H9 (cell line): ENCODE measurements around the gene POLD3. TPM values are rescaled to one million over a fixed set of nuclear protein-coding genes. Genes with fewer than 3 reads are reported as not detected.
A peak's percentile ranks its signal among the peaks of the same experiment; 100 is the strongest.

ENCODE experiments used
- DNase-seq: peaks from one replicate; pipeline ENCODE4 v3.0.0-alpha.2; 2017
- H2AFZ ChIP-seq: one replicate; pipeline ENCODE4 v1.6.1; 2013; ENCODE audit warnings: mild to moderate bottlenecking, low read length, control low read depth, moderate library complexity
- H2AK5ac ChIP-seq: 2 replicates; pipeline ENCODE4 v1.6.1; 2013; ENCODE audit warnings: low read length, control low read depth, mixed read lengths; ENCODE audit not compliant: insufficient read length
- H2BK120ac ChIP-seq: one replicate; pipeline ENCODE4 v1.6.1; 2013; ENCODE audit warnings: low read depth, mild to moderate bottlenecking, low read length, control low read depth, inconsistent platforms; ENCODE audit not compliant: poor library complexity, severe bottlenecking
- H2BK12ac ChIP-seq: 2 replicates; pipeline ENCODE4 v1.6.1; 2013; ENCODE audit warnings: low read length, control low read depth, mixed read lengths, low read depth; ENCODE audit not compliant: insufficient read length
- H2BK15ac ChIP-seq: 2 replicates; pipeline ENCODE4 v1.6.1; 2013; ENCODE audit warnings: low read depth, low read length, control low read depth
- H2BK20ac ChIP-seq: one replicate; pipeline ENCODE4 v1.6.1; 2013; ENCODE audit warnings: low read depth, mild to moderate bottlenecking, low read length, control low read depth, inconsistent platforms; ENCODE audit not compliant: poor library complexity, severe bottlenecking
- H2BK5ac ChIP-seq: 2 replicates; pipeline ENCODE4 v1.6.1; 2013; ENCODE audit warnings: low read length, control low read depth, mixed read lengths; ENCODE audit not compliant: insufficient read length
- H3K14ac ChIP-seq: 2 replicates; pipeline ENCODE4 v1.6.1; 2013; ENCODE audit warnings: low read length, control low read depth; ENCODE audit not compliant: insufficient read depth
- H3K18ac ChIP-seq: 2 replicates; pipeline ENCODE4 v1.6.1; 2013; ENCODE audit warnings: low read depth, mild to moderate bottlenecking, mixed read lengths, low read length, control low read depth; ENCODE audit not compliant: insufficient read length
- H3K23ac ChIP-seq: 2 replicates; pipeline ENCODE4 v1.6.1; 2013; ENCODE audit warnings: low read length, control low read depth, mixed read lengths, low read depth; ENCODE audit not compliant: insufficient read length
- H3K23me2 ChIP-seq: 2 replicates; pipeline ENCODE4 v1.6.1; 2013; ENCODE audit warnings: low read depth, mild to moderate bottlenecking, mixed read lengths, low read length, control low read depth; ENCODE audit not compliant: insufficient read length, poor library complexity, severe bottlenecking
- H3K27ac ChIP-seq: 2 replicates; pipeline ENCODE4 v1.5.1; 2013; ENCODE audit warnings: low read length, control low read depth, mixed read lengths, low read depth; ENCODE audit not compliant: insufficient read length
- H3K27me3 ChIP-seq: 2 replicates; pipeline ENCODE4 v1.6.1; 2013; ENCODE audit warnings: low read length, control low read depth, inconsistent platforms; ENCODE audit not compliant: insufficient read depth
- H3K4ac ChIP-seq: 2 replicates; pipeline ENCODE4 v1.6.1; 2013; ENCODE audit warnings: low read depth, mild to moderate bottlenecking, control low read depth, inconsistent platforms, low read length, moderate library complexity
- H3K4me1 ChIP-seq: 2 replicates; pipeline ENCODE4 v1.6.1; 2013; ENCODE audit warnings: low read length, control low read depth, inconsistent platforms; ENCODE audit not compliant: insufficient read depth
- H3K4me2 ChIP-seq: 2 replicates; pipeline ENCODE4 v1.6.1; 2013; ENCODE audit warnings: low read length, control low read depth, mixed read lengths; ENCODE audit not compliant: insufficient read length, insufficient read depth
- H3K56ac ChIP-seq: 2 replicates; pipeline ENCODE4 v1.6.1; 2013; ENCODE audit warnings: low read depth, mild to moderate bottlenecking, mixed read lengths, low read length, control low read depth; ENCODE audit not compliant: insufficient read length
- H3K79me1 ChIP-seq: 2 replicates; pipeline ENCODE4 v1.6.1; 2013; ENCODE audit warnings: low read depth, mild to moderate bottlenecking, moderate library complexity, low read length, control low read depth, inconsistent platforms; ENCODE audit not compliant: insufficient read depth, poor library complexity, severe bottlenecking
- H3K79me2 ChIP-seq: 2 replicates; pipeline ENCODE4 v1.6.1; 2013; ENCODE audit warnings: low read length, control low read depth, inconsistent platforms; ENCODE audit not compliant: insufficient read depth
- H3K9ac ChIP-seq: 2 replicates; pipeline ENCODE4 v1.6.1; 2013; ENCODE audit warnings: low read length, control low read depth, mixed read lengths; ENCODE audit not compliant: insufficient read length; ENCODE audit errors: extremely low read depth
- H3K9me3 ChIP-seq: one replicate; pipeline ENCODE4 v1.6.1; 2013; ENCODE audit warnings: low read depth, low read length, inconsistent platforms; ENCODE audit not compliant: control insufficient read depth
- H3T11ph ChIP-seq: one replicate; pipeline ENCODE4 v1.6.1; 2013; ENCODE audit warnings: mild to moderate bottlenecking, low read length, control low read depth, inconsistent platforms
- H4K20me1 ChIP-seq: one replicate; pipeline ENCODE4 v1.6.1; 2013; ENCODE audit not compliant: control insufficient read depth, insufficient read length, insufficient read depth
- H4K5ac ChIP-seq: 2 replicates; pipeline ENCODE4 v1.6.1; 2013; ENCODE audit warnings: low read depth, mild to moderate bottlenecking, mixed read lengths, low read length, control low read depth; ENCODE audit not compliant: insufficient read length
- H4K8ac ChIP-seq: replicated peaks from 2 replicates; pipeline ENCODE4 v1.6.1; 2013; ENCODE audit warnings: low read length, control low read depth, mixed read lengths, low read depth; ENCODE audit not compliant: insufficient read length
- H4K91ac ChIP-seq: 2 replicates; pipeline ENCODE4 v1.6.1; 2013; ENCODE audit warnings: low read depth, mild to moderate bottlenecking, moderate library complexity, mixed read lengths, low read length, control low read depth; ENCODE audit not compliant: insufficient read length
- H3K27ac Mint-ChIP-seq, 3 experiments: 2 replicates in 2 of 3; 3 replicates in 1 of 3; pipeline ENCODE4 v1.8.0; 2020 to 2021; ENCODE audit warnings: mixed read lengths in 3 of 3, mild to moderate bottlenecking in 1 of 3, moderate library complexity in 1 of 3
- H3K27me3 Mint-ChIP-seq: 2 replicates; pipeline ENCODE4 v1.8.0; 2021; ENCODE audit warnings: low read depth, mild to moderate bottlenecking, moderate library complexity, mixed read lengths
- H3K36me3 Mint-ChIP-seq, 3 experiments: 2 replicates in 2 of 3; 3 replicates in 1 of 3; pipeline ENCODE4 v1.8.0; 2020 to 2021; ENCODE audit warnings: low read depth in 3 of 3, mixed read lengths in 3 of 3; ENCODE audit not compliant: insufficient read depth in 1 of 3
- H3K4me1 Mint-ChIP-seq, 2 experiments: 2 replicates each; pipeline ENCODE4 v1.8.0; 2020; ENCODE audit warnings: mixed read lengths in 2 of 2
- H3K4me3 Mint-ChIP-seq, 2 experiments: 2 replicates in 1 of 2; 3 replicates in 1 of 2; pipeline ENCODE4 v1.8.0; 2020 to 2021; ENCODE audit warnings: mild to moderate bottlenecking in 2 of 2, mixed read lengths in 2 of 2, moderate library complexity in 1 of 2
- H3K9me3 Mint-ChIP-seq, 2 experiments: 2 replicates in 1 of 2; 3 replicates in 1 of 2; pipeline ENCODE4 v1.8.0; 2020; ENCODE audit warnings: mild to moderate bottlenecking in 2 of 2, mixed read lengths in 2 of 2, moderate library complexity in 1 of 2
- CTCF ChIP-seq: fragments of 200-600 bp; sonication (generic); conservative IDR thresholded peaks from 3 replicates; pipeline ENCODE4 v1.8.0; 2021; ENCODE audit warnings: antibody characterized with exemption, mild to moderate bottlenecking
- WGBS: extraction: QIAGEN DNeasy Blood & Tissue Kit; methylation state at CpG from one replicate; pipeline ENCODE4 v1.1.7; 2013; ENCODE audit warnings: missing lambda C conversion rate, low lambda C conversion rate, mixed read lengths; ENCODE audit not compliant: insufficient read length; ENCODE audit errors: extremely low coverage; 5-methylcytosine and 5-hydroxymethylcytosine counted together
- total RNA-seq: library from RNA; stranded (reverse); gene quantifications from 2 replicates; pipeline ENCODE4 v1.2.1, GENCODE V29; 2021

POLD3 gene
- total RNA-seq, 1 experiment from 2014 or later, result 34.1 TPM

DNA sequence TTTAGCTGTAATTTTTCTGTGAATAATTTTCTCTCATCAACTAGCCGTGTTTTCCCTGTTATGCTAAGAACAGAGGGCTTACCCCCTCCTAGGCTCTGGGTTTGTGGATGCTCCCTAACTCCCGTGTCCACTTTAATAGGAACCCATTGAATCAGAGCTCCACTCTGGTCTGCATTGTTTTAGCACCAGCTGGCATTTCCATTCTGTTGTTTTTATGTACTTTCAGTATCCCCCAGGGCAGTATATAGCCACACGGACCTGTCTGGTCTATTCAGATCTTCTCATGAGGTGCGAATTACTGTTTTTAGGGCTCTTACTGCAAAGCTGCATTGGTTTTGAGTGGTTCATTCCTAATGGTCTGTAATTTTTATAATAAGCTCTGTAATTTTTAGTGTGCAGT, 16.0 kb downstream of the POLD3 start:
- no CpG with 5 or more reads among the region's 4 CpGs for WGBS
- Mint-ChIP-seq H3K4me3 (no peak overlapping the region), H3K36me3 (peaks cover 10 to 58% (median 40%) of the 10 kb centered on the region in 3 experiments; a peak in 6 of 7 replicates), H3K4me1 (no peaks in the 10 kb centered on the region), H3K9me3 (no peaks in the 10 kb centered on the region), H3K27me3 (no peaks in the 10 kb centered on the region), H3K27ac (0 out of 7 replicates have a peak overlapping the region, but pooled peaks of 1 of the 3 experiments have one; percentile 13)
- no peak overlapping the region for H3K23ac ChIP-seq
- H2BK12ac ChIP-seq, result no peak overlapping the region
- no peak overlapping the region for H2BK20ac ChIP-seq
- H3K4ac ChIP-seq, result no peak overlapping the region
- H3K27me3 ChIP-seq, result no peaks in the 10 kb centered on the region
- H2BK120ac ChIP-seq, result no peak overlapping the region
- H3K9ac ChIP-seq, result no peak overlapping the region
- H2BK5ac ChIP-seq, result no peak overlapping the region
- H2BK15ac ChIP-seq, result no peak overlapping the region
- no peak overlapping the region for H2AFZ ChIP-seq
- H3T11ph ChIP-seq, result no peak overlapping the region
- H3K14ac ChIP-seq, result no peak overlapping the region
- no peaks in the 10 kb centered on the region for H3K4me1 ChIP-seq
- no peaks in the 10 kb centered on the region for H3K79me1 ChIP-seq
- DNase-seq, result no peak
- no peak overlapping the region for H3K4me2 ChIP-seq
- H3K56ac ChIP-seq, result no peak overlapping the region
- no peak overlapping the region for H4K8ac ChIP-seq
- H3K27ac ChIP-seq, result no peak overlapping the region
- H4K91ac ChIP-seq, result no peak overlapping the region
- no peak overlapping the region for H4K5ac ChIP-seq
- no peaks in the 10 kb centered on the region for H3K23me2 ChIP-seq
- H3K9me3 ChIP-seq, result no peaks in the 10 kb centered on the region
- no peaks in the 10 kb centered on the region for H3K79me2 ChIP-seq
- no peak overlapping the region for H3K18ac ChIP-seq
- no peak for TF ChIP-seq CTCF
- H4K20me1 ChIP-seq, result no peaks in the 10 kb centered on the region
- no peak overlapping the region for H2AK5ac ChIP-seq
